ENCODE measurements around the gene TMPRSS6.

GRCh38 chr22:37070334-37070733 lies 39.2 kb downstream of the TMPRSS6 start:
- TF ChIP-seq, protein P1, sequence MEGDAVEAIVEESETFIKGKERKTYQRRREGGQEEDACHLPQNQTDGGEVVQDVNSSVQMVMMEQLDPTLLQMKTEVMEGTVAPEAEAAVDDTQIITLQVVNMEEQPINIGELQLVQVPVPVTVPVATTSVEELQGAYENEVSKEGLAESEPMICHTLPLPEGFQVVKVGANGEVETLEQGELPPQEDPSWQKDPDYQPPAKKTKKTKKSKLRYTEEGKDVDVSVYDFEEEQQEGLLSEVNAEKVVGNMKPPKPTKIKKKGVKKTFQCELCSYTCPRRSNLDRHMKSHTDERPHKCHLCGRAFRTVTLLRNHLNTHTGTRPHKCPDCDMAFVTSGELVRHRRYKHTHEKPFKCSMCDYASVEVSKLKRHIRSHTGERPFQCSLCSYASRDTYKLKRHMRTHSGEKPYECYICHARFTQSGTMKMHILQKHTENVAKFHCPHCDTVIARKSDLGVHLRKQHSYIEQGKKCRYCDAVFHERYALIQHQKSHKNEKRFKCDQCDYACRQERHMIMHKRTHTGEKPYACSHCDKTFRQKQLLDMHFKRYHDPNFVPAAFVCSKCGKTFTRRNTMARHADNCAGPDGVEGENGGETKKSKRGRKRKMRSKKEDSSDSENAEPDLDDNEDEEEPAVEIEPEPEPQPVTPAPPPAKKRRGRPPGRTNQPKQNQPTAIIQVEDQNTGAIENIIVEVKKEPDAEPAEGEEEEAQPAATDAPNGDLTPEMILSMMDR (IDR thresholded peaks at IDR 0.05) = no peak
- TF ChIP-seq EP300 (IDR thresholded peaks at IDR 0.05) (no peak), POLR2AphosphoS5 (IDR thresholded peaks at IDR 0.05) (no peak), POLR2A (IDR thresholded peaks at IDR 0.05) (no peak)

Data from stomach (tissue), 4 donors.